ENCODE results near the gene KMT2B. TPM values are rescaled to one million over a fixed set of nuclear protein-coding genes. Genes with fewer than 3 reads are reported as not detected.
A peak's percentile ranks its signal among the peaks of the same experiment; 100 is the strongest.
"Not testable (repeated sequence)": the region's sequence is repeated elsewhere in the genome, so short reads cannot be mapped to it uniquely, and the experiment has no call there.

Gene KMT2B
- polyA plus RNA-seq, 5 donors = 21.3 to 40.3 (median 28.0) TPM

- DNase-seq = peak; percentile 44 to 53
These were observed 38.0 kb downstream of the KMT2B start for GRCh38 chr19:35755550-35756376.

- DNase-seq = peak; percentile 80
These were observed 38.8 kb downstream of the KMT2B start, which contains the start of gene HSPB6 for GRCh38 chr19:35756377-35757230. Gene HSPB6, minus strand, starts transcription at chr19:35757029. Its CDS starts 21 bp downstream, at chr19:35757008.

GRCh38 chr19:35757231-35757748 lies 39.5 kb downstream of the KMT2B start:
- DNase-seq = peak; percentile 87 to 88

GRCh38 chr19:35757749-35758608 lies 40.2 kb downstream of the KMT2B start, which contains the start of gene PROSER3:
Gene PROSER3, plus strand, starts transcription at chr19:35758176. Its CDS starts 40 bp downstream, at chr19:35758216.
- peak; percentile 97 to 98 for DNase-seq

GRCh38 chr19:35759697-35760096 lies 41.9 kb downstream of the KMT2B start:
- no peak for DNase-seq

- no peak for DNase-seq
These were observed 43.0 kb downstream of the KMT2B start for GRCh38 chr19:35760711-35761349.

- no peak for DNase-seq
These were observed 46.9 kb downstream of the KMT2B start for GRCh38 chr19:35764432-35765315.

- no peak for DNase-seq
These were observed 48.8 kb downstream of the KMT2B start for GRCh38 chr19:35766571-35767104.

GRCh38 chr19:35767288-35768081 lies 49.7 kb downstream of the KMT2B start:
- DNase-seq = peak in 1 of 2 donors; percentile 26

- no peak for DNase-seq
These were observed 50.2 kb downstream of the KMT2B start for GRCh38 chr19:35768082-35768421.

GRCh38 chr19:35772362-35772761 lies 54.6 kb downstream of the KMT2B start:
- not testable (repeated sequence) for DNase-seq

GRCh38 chr19:35773020-35773806 lies 55.4 kb downstream of the KMT2B start:
- peak in 1 of 2 donors; percentile 23 for DNase-seq

GRCh38 chr19:35774274-35775045 lies 56.7 kb downstream of the KMT2B start:
- DNase-seq = no peak

- DNase-seq = no peak
These were observed 57.2 kb downstream of the KMT2B start for GRCh38 chr19:35775046-35775297.

- peak; percentile 97 to 98 for DNase-seq
These were observed 57.7 kb downstream of the KMT2B start, which contains the start of gene ARHGAP33 for GRCh38 chr19:35775298-35776101. Gene ARHGAP33, plus strand, starts transcription at chr19:35775564. Its CDS starts 95 bp downstream, at chr19:35775659.
